Keratinocyte (primary cell): ENCODE results near the gene TMCC2.

Source experiments
- EZH2 ChIP-seq: IDR thresholded peaks from one replicate; pipeline ENCODE4 v1.6.1; 2012; ENCODE audit warnings: inconsistent platforms, mild to moderate bottlenecking, low read length, moderate library complexity
- TF ChIP-seq, protein P1 (sequence below), 3 experiments: IDR thresholded peaks in 1 of 3; conservative IDR thresholded peaks in 1 of 3; optimal IDR thresholded peaks in 1 of 3; 2 replicates in 2 of 3; 3 replicates in 1 of 3; pipeline versions ENCODE3 to v1.5.1; 2011; ENCODE audit warnings: low read length in 3 of 3, mild to moderate bottlenecking in 3 of 3, moderate library complexity in 2 of 3, control low read depth in 1 of 3, inconsistent platforms in 1 of 3; ENCODE audit not compliant: insufficient read depth in 2 of 3; ENCODE audit errors: extremely low read depth in 1 of 3

DNA sequence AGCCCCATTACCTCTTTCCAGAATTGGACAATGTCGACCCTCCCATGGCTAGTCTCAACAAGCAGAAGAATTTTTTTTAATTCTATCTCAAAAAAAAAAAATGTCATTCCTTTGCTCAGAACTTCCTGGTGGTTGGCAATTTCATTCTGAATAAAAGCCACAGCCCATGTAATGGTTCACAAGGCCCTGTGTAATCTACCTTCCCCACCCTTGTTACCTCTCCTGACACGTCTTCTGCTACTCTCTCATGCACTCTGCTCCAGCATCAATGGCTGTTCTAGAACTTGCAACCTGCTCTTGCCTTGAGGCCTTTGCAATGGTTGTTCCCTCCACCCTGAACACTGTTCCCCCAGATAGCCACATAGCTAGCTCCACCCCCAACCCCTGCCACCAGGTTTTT, 68.4 kb downstream of the TMCC2 start:
- TF ChIP-seq, protein P1, sequence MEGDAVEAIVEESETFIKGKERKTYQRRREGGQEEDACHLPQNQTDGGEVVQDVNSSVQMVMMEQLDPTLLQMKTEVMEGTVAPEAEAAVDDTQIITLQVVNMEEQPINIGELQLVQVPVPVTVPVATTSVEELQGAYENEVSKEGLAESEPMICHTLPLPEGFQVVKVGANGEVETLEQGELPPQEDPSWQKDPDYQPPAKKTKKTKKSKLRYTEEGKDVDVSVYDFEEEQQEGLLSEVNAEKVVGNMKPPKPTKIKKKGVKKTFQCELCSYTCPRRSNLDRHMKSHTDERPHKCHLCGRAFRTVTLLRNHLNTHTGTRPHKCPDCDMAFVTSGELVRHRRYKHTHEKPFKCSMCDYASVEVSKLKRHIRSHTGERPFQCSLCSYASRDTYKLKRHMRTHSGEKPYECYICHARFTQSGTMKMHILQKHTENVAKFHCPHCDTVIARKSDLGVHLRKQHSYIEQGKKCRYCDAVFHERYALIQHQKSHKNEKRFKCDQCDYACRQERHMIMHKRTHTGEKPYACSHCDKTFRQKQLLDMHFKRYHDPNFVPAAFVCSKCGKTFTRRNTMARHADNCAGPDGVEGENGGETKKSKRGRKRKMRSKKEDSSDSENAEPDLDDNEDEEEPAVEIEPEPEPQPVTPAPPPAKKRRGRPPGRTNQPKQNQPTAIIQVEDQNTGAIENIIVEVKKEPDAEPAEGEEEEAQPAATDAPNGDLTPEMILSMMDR (optimal IDR thresholded peaks at IDR 0.05 in 1 of 3, IDR thresholded peaks at IDR 0.05 in 1 of 3, conservative IDR thresholded peaks at IDR 0.05 in 1 of 3; ENCODE audit: extremely low read depth in 1 of 3, insufficient read depth in 2 of 3, low read length in 3 of 3), result no peak
- no peak for TF ChIP-seq EZH2
